GM12872 (cell line): Measurements from ENCODE around the gene ZFAND5.

Source experiments
- CTCF ChIP-seq: IDR thresholded peaks from 3 replicates; pipeline ENCODE4 v1.5.1; 2011; ENCODE audit warnings: low read depth, mild to moderate bottlenecking, low read length, moderate library complexity; ENCODE audit not compliant: insufficient read depth

ZFAND5 gene

GRCh38 chr9:72382405-72382804, 17.4 kb upstream of the ZFAND5 start:
- TF ChIP-seq CTCF, result no peak

GRCh38 chr9:72377041-72377440, 12.0 kb upstream of the ZFAND5 start:
- TF ChIP-seq CTCF, result no peak

- TF ChIP-seq CTCF, result no peak
Measured at GRCh38 chr9:72371151-72371550, 6.1 kb upstream of the ZFAND5 start.

- 0 out of 3 replicates have a peak, but pooled peaks have one; percentile 9 for TF ChIP-seq CTCF
Measured at GRCh38 chr9:72365525-72366256, 683 bp upstream of the ZFAND5 start.

- no peak for TF ChIP-seq CTCF
Measured at GRCh38 chr9:72363908-72364678, 915 bp downstream of the ZFAND5 start.

GRCh38 chr9:72363236-72363635, 1.8 kb downstream of the ZFAND5 start:
- TF ChIP-seq CTCF, result no peak

- TF ChIP-seq CTCF, result no peak
Measured at GRCh38 chr9:72362680-72363139, 2.3 kb downstream of the ZFAND5 start.
